ENCODE data around the gene IL13RA1.

DNA sequence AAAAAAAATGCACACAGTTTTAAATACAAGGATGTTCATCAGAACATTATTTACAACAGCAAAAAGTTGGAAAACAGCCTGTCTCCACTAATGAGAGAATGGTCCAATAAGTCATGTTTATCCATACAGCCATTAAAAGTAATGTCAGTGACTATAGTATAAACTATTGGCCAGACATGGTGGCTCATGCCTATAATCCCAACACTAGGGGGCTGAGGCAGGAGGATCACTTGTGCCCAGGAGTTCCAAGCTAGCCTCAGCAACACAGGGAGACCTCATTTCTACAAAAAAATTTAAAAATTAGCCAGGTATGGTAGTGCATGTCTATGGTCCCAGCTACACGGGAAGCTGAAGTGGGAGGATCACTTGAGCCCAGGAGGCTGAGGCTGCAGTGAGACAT is 48.1 kb upstream of the IL13RA1 start:
- TF ChIP-seq, protein P1, sequence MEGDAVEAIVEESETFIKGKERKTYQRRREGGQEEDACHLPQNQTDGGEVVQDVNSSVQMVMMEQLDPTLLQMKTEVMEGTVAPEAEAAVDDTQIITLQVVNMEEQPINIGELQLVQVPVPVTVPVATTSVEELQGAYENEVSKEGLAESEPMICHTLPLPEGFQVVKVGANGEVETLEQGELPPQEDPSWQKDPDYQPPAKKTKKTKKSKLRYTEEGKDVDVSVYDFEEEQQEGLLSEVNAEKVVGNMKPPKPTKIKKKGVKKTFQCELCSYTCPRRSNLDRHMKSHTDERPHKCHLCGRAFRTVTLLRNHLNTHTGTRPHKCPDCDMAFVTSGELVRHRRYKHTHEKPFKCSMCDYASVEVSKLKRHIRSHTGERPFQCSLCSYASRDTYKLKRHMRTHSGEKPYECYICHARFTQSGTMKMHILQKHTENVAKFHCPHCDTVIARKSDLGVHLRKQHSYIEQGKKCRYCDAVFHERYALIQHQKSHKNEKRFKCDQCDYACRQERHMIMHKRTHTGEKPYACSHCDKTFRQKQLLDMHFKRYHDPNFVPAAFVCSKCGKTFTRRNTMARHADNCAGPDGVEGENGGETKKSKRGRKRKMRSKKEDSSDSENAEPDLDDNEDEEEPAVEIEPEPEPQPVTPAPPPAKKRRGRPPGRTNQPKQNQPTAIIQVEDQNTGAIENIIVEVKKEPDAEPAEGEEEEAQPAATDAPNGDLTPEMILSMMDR (IDR thresholded peaks at IDR 0.05; ENCODE audit: low read length): no peak
- no peak for TF ChIP-seq EZH2 (optimal IDR thresholded peaks at IDR 0.05; ENCODE audit: low read depth, low read length)
